ENCODE results near the gene SGTB.
A peak's percentile ranks its signal among the peaks of the same experiment; 100 is the strongest.
"Not testable (repeated sequence)": the region's sequence is repeated elsewhere in the genome, so short reads cannot be mapped to it uniquely, and the experiment has no call there.

SGTB gene

DNA sequence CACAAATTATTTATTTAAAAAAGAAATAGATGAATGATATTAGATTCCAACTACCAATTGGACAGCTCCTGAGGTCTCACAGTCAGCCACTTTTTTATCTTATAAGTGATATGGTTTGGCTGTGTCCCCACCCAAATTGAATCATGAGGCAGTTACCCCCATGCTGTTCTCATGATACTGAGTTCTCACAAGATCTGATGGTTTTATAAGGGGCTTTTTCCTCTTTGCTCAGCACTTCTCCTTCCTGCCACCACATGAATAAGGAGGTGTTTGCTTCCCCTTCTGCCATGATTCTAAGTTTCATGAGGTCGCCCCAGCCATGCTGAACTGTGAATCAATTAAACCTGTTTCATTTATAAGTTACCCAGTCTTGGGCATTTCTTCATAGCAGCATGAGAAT is 13.0 kb upstream of the SGTB start:
- H3K36me3 ChIP-seq, result no peaks in the 10 kb centered on the region
- H3K4me3 ChIP-seq (ENCODE audit: low read depth in 1 of 2, low read length in 1 of 2), result no peak overlapping the region
- TF ChIP-seq, protein P1, sequence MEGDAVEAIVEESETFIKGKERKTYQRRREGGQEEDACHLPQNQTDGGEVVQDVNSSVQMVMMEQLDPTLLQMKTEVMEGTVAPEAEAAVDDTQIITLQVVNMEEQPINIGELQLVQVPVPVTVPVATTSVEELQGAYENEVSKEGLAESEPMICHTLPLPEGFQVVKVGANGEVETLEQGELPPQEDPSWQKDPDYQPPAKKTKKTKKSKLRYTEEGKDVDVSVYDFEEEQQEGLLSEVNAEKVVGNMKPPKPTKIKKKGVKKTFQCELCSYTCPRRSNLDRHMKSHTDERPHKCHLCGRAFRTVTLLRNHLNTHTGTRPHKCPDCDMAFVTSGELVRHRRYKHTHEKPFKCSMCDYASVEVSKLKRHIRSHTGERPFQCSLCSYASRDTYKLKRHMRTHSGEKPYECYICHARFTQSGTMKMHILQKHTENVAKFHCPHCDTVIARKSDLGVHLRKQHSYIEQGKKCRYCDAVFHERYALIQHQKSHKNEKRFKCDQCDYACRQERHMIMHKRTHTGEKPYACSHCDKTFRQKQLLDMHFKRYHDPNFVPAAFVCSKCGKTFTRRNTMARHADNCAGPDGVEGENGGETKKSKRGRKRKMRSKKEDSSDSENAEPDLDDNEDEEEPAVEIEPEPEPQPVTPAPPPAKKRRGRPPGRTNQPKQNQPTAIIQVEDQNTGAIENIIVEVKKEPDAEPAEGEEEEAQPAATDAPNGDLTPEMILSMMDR (IDR thresholded peaks at IDR 0.05), result no peak
- no peaks in the 10 kb centered on the region for H3K9me3 ChIP-seq
- peak overlapping the region; percentile 43 for H3K27ac ChIP-seq
- H3K4me1 ChIP-seq (ENCODE audit: control insufficient read depth in 1 of 2, insufficient read depth in 1 of 2, low read depth in 1 of 2, low read length in 1 of 2), result peaks cover 10 to 21% of the 10 kb centered on the region in 2 experiments
- H3K27me3 ChIP-seq, result no peaks in the 10 kb centered on the region

GRCh38 chr5:65734196-65734775 is 12.4 kb upstream of the SGTB start:
- H3K27ac ChIP-seq, result peak overlapping the region; percentile 43
- not testable (repeated sequence) for H3K9me3 ChIP-seq; H3K27me3 ChIP-seq; H3K36me3 ChIP-seq; H3K4me3 ChIP-seq (ENCODE audit: low read depth in 1 of 2, low read length in 1 of 2)
- peaks cover 10 to 21% of the 10 kb centered on the region in 2 experiments for H3K4me1 ChIP-seq (ENCODE audit: control insufficient read depth in 1 of 2, insufficient read depth in 1 of 2, low read depth in 1 of 2, low read length in 1 of 2)

DNA sequence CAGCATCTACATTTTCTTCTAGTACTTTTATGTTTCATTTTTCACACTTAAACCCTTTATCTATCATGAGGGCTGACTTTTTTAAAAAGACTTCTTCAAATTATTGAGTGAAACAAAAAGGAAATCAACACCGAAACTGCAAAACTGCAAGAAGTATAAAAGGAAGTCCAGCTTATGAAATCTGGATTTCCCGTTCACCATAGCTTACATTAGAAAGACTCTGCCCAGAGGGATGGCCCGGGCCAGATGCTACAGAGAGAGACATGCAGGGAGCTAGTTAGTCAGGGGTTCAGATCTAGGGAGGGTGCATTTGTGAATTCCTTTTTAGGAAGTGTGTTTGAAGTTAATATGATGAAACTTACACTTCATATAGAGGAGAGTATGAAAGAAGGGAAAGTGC is 10.1 kb upstream of the SGTB start:
- Histone ChIP-seq H3K27ac (peak overlapping the region; percentile 63), H3K4me3 (ENCODE audit: low read depth in 1 of 2, low read length in 1 of 2) (peak overlapping the region in 1 of 2 experiments; percentile 11), H3K4me1 (ENCODE audit: control insufficient read depth in 1 of 2, insufficient read depth in 1 of 2, low read depth in 1 of 2, low read length in 1 of 2) (peaks cover 10 to 21% of the 10 kb centered on the region in 2 experiments)
- not testable (repeated sequence) for H3K27me3 ChIP-seq, H3K36me3 ChIP-seq, H3K9me3 ChIP-seq

GRCh38 chr5:65730910-65731309 is 9.0 kb upstream of the SGTB start:
- peaks cover 10 to 21% of the 10 kb centered on the region in 2 experiments for H3K4me1 ChIP-seq (ENCODE audit: control insufficient read depth in 1 of 2, insufficient read depth in 1 of 2, low read depth in 1 of 2, low read length in 1 of 2)

DNA sequence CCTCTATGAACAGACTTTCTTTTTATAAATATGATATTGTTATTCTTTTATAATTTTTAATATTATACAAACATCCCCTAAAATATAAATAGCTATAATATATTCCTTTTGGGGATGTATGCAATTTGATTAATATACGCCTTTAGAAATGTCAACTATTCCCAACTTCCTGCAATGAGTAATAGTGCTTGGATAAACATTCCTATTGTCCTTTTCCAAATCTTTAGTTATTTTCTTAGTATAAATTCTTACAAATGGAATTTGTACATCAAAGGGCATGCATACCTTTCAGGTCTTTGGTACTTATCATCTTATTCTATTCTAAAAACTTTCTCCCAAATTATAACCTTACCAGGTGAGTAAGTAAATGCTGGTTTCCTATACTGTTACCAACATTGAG is 6.3 kb upstream of the SGTB start:
- H3K36me3 ChIP-seq, result no peaks in the 10 kb centered on the region
- H3K4me3 ChIP-seq (ENCODE audit: low read depth in 1 of 2, low read length in 1 of 2), result no peak overlapping the region
- H3K4me1 ChIP-seq (ENCODE audit: control insufficient read depth in 1 of 2, insufficient read depth in 1 of 2, low read depth in 1 of 2, low read length in 1 of 2), result peaks cover 16 to 17% of the 10 kb centered on the region in 2 experiments
- TF ChIP-seq, protein P1 (IDR thresholded peaks at IDR 0.05), result no peak
- no peaks in the 10 kb centered on the region for H3K9me3 ChIP-seq
- H3K27ac ChIP-seq, result no peak overlapping the region
- H3K27me3 ChIP-seq, result no peaks in the 10 kb centered on the region

More at GRCh38 chr5:65730910-65731309, 9.0 kb upstream of the SGTB start:
- Histone ChIP-seq H3K4me3 (ENCODE audit: low read depth in 1 of 2, low read length in 1 of 2) (no peak overlapping the region), H3K36me3 (no peaks in the 10 kb centered on the region), H3K27me3 (no peaks in the 10 kb centered on the region), H3K27ac (no peak overlapping the region), H3K9me3 (no peaks in the 10 kb centered on the region)
- TF ChIP-seq, protein P1 (IDR thresholded peaks at IDR 0.05), result no peak

DNA sequence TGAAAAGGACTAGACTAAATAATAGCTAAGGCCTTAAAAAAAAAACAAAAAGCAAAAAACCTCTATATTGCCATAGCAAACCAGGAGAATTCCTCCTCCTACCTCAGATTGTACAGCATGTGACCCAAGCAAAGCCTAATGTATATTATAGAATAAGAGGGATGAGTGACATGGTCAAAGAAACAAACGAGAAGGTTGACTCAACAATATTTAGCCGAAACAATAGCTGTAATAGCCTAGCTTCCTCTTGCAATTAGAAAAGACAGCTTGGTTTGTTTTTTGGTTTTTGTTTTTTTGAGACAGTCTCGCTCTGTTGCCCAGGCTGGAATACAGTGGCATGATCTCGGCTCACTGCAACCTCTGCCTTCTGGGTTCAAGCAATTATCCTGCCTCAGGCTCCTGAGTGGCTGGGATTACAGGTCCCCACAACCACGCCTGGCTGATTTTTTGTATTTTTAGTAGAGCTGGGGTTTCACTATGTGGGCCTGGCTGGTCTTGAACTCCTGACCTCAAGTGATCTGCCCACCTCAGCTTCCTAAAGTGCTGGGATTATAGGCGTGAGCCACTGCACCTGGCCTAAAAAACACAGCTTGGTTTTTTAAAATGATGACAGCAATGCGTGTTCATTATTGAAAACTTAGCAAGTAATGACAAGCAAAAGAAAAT is 5.7 kb upstream of the SGTB start:
- Histone ChIP-seq H3K4me3 (ENCODE audit: low read depth in 1 of 2, low read length in 1 of 2) (no peak overlapping the region), H3K27ac (no peak overlapping the region)
- TF ChIP-seq, protein P1 (IDR thresholded peaks at IDR 0.05), result no peak

More for the DNA sequence above, 5.7 kb upstream of the SGTB start:
- Histone ChIP-seq H3K27me3 (no peaks in the 10 kb centered on the region), H3K9me3 (no peaks in the 10 kb centered on the region), H3K36me3 (no peaks in the 10 kb centered on the region), H3K4me1 (ENCODE audit: control insufficient read depth in 1 of 2, insufficient read depth in 1 of 2, low read depth in 1 of 2, low read length in 1 of 2) (peaks cover 22 to 23% of the 10 kb centered on the region in 2 experiments)

Data from neutrophil (primary cell).